ENCODE measurements around the gene CMPK1.
A peak's percentile ranks its signal among the peaks of the same experiment; 100 is the strongest.

The CMPK1 gene

DNA sequence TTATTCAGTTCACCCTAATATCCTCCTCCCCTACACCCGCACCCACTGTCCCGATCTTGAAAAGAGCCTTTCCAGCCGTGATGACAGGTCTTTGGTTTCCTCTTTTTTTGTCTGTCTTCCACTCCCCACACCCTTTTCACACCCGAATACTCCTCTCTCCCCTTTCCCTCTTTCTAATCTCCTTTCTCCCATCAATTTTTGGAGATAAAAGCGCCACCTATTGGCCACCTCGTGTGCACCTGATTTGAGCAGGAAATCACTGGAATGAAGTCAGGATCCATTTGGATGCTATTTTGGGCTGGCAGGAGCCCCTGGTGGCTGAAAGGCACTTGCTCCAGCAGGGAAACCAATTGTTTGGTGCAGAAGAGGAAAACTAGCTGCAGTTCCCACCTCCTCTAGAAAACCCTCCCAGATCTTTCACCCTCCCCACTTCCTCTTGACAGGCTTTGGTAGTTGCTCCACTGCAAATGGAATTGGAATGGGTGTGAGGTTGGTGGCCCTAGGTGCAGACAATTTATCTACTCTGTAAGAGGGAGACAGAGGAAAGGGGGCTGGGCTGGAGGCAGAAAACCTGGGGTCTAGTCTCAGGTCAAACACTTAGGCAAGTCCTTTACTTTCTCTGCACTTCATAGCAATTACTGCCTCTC, 90.9 kb downstream of the CMPK1 start:
- peak; percentile 76 for DNase-seq (ENCODE audit: low read depth)

Data from EH (cell line).